Prostate gland (tissue), 2 donors: ENCODE measurements around the gene SNTA1.

ENCODE experiments used
- POLR2A ChIP-seq: fragments of 450-650 bp; IDR thresholded peaks from one replicate; pipeline ENCODE4 v1.6.1; 2016; ENCODE audit warnings: antibody characterized with exemption, mild to moderate bottlenecking
- POLR2AphosphoS5 ChIP-seq: sonication (generic); formaldehyde crosslinking; IDR thresholded peaks from one replicate; pipeline ENCODE4 v1.6.1; 2017; ENCODE audit warnings: antibody characterized with exemption
- TF ChIP-seq, protein P1 (sequence below), 4 experiments: fragments of 200-600 bp in 2 of 4; fragments of 450-650 bp in 2 of 4; sonication (generic) in 2 of 4; IDR thresholded peaks; 1 replicate in 3 of 4; 2 replicates in 1 of 4; pipeline ENCODE4 v1.5.1; 2016 to 2019; ENCODE audit warnings: antibody characterized with exemption in 4 of 4, mild to moderate bottlenecking in 2 of 4, moderate library complexity in 2 of 4

DNA sequence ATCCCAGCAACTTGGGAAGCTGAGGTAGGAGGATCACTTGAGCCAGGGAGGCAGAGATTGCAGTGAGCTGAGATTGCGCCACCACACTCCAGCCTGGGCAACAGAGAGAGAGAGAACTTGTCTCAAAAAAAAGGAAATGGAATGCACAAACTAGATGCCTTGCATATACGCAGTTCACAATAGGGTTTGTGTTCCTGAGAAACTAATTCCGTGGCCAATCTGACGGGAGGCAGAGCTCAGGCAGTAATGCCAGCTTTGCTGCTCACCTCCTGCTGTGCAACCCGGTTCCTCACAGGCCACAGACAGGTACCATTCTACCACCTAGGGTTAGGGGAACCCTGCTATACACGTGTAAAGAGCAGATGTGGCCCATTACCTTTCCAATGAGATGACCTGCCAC is 43.6 kb downstream of the SNTA1 start:
- TF ChIP-seq, protein P1, sequence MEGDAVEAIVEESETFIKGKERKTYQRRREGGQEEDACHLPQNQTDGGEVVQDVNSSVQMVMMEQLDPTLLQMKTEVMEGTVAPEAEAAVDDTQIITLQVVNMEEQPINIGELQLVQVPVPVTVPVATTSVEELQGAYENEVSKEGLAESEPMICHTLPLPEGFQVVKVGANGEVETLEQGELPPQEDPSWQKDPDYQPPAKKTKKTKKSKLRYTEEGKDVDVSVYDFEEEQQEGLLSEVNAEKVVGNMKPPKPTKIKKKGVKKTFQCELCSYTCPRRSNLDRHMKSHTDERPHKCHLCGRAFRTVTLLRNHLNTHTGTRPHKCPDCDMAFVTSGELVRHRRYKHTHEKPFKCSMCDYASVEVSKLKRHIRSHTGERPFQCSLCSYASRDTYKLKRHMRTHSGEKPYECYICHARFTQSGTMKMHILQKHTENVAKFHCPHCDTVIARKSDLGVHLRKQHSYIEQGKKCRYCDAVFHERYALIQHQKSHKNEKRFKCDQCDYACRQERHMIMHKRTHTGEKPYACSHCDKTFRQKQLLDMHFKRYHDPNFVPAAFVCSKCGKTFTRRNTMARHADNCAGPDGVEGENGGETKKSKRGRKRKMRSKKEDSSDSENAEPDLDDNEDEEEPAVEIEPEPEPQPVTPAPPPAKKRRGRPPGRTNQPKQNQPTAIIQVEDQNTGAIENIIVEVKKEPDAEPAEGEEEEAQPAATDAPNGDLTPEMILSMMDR (IDR thresholded peaks at IDR 0.05), result no peak
- TF ChIP-seq POLR2A, result no peak
- no peak for TF ChIP-seq POLR2AphosphoS5
